GM18858 (cell line): ENCODE data around the gene SPANXN4.

Experiments used
- ATAC-seq: cut with Tn5 transposase; IDR thresholded peaks from one replicate; pipeline ENCODE4 v1.9.1; 2021; ENCODE audit not compliant: unreplicated experiment

SPANXN4 gene

GRCh38 chrX:143025628-143026027 lies at the start of gene SPANXN4:
Gene SPANXN4 (plus strand): TSS chrX:143025928. CDS start chrX:143026015, 87 bp downstream.
- ATAC-seq, result no peak

GRCh38 chrX:142977128-142977914 lies 48.4 kb upstream of the SPANXN4 start:
- ATAC-seq, result peak; percentile 89

GRCh38 chrX:142978130-142978684 lies 47.5 kb upstream of the SPANXN4 start:
- ATAC-seq, result peak; percentile 28

- ATAC-seq, result no peak
Observed at GRCh38 chrX:142982679-142983078, 43.0 kb upstream of the SPANXN4 start.

- no peak for ATAC-seq
Observed at GRCh38 chrX:142994988-142995387, 30.7 kb upstream of the SPANXN4 start.

- no peak for ATAC-seq
Observed at GRCh38 chrX:142998447-142999198, 27.1 kb upstream of the SPANXN4 start.

GRCh38 chrX:142999199-142999701 lies 26.5 kb upstream of the SPANXN4 start:
- ATAC-seq, result no peak

GRCh38 chrX:143002206-143002605 lies 23.5 kb upstream of the SPANXN4 start:
- ATAC-seq, result no peak

GRCh38 chrX:143017272-143017671 lies 8.5 kb upstream of the SPANXN4 start:
- ATAC-seq, result no peak

- ATAC-seq, result no peak
Observed at GRCh38 chrX:143027275-143027674, 1.5 kb downstream of the SPANXN4 start.

GRCh38 chrX:143047511-143047910 lies 21.8 kb downstream of the SPANXN4 start:
- no peak for ATAC-seq

GRCh38 chrX:143058120-143058519 lies 32.4 kb downstream of the SPANXN4 start:
- ATAC-seq, result no peak

- ATAC-seq, result peak; percentile 63
Observed at GRCh38 chrX:143081231-143081630, 55.5 kb downstream of the SPANXN4 start.

GRCh38 chrX:143082537-143082936 lies 56.8 kb downstream of the SPANXN4 start:
- no peak for ATAC-seq
